Fibroblast of villous mesenchyme (primary cell): Measurements from ENCODE around the gene ZDHHC3. TPM values are rescaled to one million over a fixed set of nuclear protein-coding genes. Genes with fewer than 3 reads are reported as not detected.

ENCODE experiments used
- DNase-seq: peaks from one replicate; pipeline ENCODE4 v3.0.0-alpha.2; 2010; ENCODE audit warnings: low read depth
- H3K4me3 ChIP-seq: 2 replicates; pipeline ENCODE4 v1.5.1; 2011; ENCODE audit warnings: low read depth, mild to moderate bottlenecking, low read length
- CTCF ChIP-seq: IDR thresholded peaks from 2 replicates; pipeline ENCODE4 v1.5.1; 2012; ENCODE audit warnings: low read depth, mild to moderate bottlenecking, low read length; ENCODE audit not compliant: insufficient read depth
- total RNA-seq: library from RNA; depleted of rRNA; stranded (reverse); fragments of >200 nt; gene quantifications from 2 replicates; pipeline ENCODE4 v1.2.3, GENCODE V29; 2012

ZDHHC3 gene
- total RNA-seq: 58.3 and 60.0 TPM in 2 replicates

- TF ChIP-seq CTCF: no peak
- H3K4me3 ChIP-seq: peak within 1 kb of the TSS; percentile 97
- DNase-seq: peak; percentile 91
Observed at GRCh38 chr3:44976002-44976815, at the start of gene ZDHHC3, which contains the start of gene EXOSC7. Gene ZDHHC3 (minus strand): TSS chr3:44976174. CDS start chr3:44959436, 16,738 bp downstream. Gene EXOSC7 (plus strand): TSS chr3:44976244. CDS start chr3:44976278, 34 bp downstream.

- no peak for TF ChIP-seq CTCF
- DNase-seq: no peak
- H3K4me3 ChIP-seq: no peak overlapping the region
Observed at GRCh38 chr3:45024542-45025255, 48.7 kb upstream of the ZDHHC3 start.

GRCh38 chr3:45023675-45024074, 47.7 kb upstream of the ZDHHC3 start:
- TF ChIP-seq CTCF: no peak
- no peak for DNase-seq
- no peak overlapping the region for H3K4me3 ChIP-seq

- DNase-seq: no peak
- no peak overlapping the region for H3K4me3 ChIP-seq
- no peak for TF ChIP-seq CTCF
Observed at GRCh38 chr3:45021524-45022297, 45.7 kb upstream of the ZDHHC3 start.

- no peak for DNase-seq
- no peak for TF ChIP-seq CTCF
- H3K4me3 ChIP-seq: no peak overlapping the region
Observed at GRCh38 chr3:45020534-45020933, 44.6 kb upstream of the ZDHHC3 start.

- TF ChIP-seq CTCF: no peak
- DNase-seq: no peak
- no peak overlapping the region for H3K4me3 ChIP-seq
Observed at GRCh38 chr3:45017821-45018220, 41.8 kb upstream of the ZDHHC3 start.
